Medulla oblongata (tissue), 1 donor: Measurements from ENCODE around the gene LCNL1.
"Not testable (repeated sequence)": the region's sequence is repeated elsewhere in the genome, so short reads cannot be mapped to it uniquely, and the experiment has no call there.

Experiments
- DNase-seq: peaks from one replicate; pipeline ENCODE4 v3.0.0-alpha.2; 2015; ENCODE audit errors: extremely low spot score

LCNL1 gene

GRCh38 chr9:137025517-137025966 is 42.7 kb downstream of the LCNL1 start:
- DNase-seq: peak; percentile 96

DNA sequence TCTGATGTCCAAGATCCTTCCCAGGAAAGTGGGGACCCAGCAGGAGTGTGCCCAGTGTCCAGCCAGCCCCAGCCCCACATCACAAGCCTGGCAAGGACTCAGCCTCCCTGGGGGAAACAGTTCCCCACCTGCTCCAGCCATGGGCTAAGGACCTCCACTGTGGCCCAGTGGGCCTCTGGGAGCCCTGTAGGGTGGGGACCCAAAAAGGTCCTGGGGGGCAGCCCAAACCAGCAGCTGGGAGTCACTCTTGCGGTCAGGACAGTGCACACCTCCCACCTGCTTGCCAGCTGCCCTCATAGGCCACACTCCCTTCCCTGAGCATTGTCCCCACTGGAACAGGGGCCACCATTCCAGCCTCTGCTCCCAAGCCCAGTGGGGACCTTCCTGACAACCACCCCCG is 43.6 kb downstream of the LCNL1 start:
- peak; percentile 17 for DNase-seq

GRCh38 chr9:137026828-137027227 is 44.0 kb downstream of the LCNL1 start:
- no peak for DNase-seq

DNA sequence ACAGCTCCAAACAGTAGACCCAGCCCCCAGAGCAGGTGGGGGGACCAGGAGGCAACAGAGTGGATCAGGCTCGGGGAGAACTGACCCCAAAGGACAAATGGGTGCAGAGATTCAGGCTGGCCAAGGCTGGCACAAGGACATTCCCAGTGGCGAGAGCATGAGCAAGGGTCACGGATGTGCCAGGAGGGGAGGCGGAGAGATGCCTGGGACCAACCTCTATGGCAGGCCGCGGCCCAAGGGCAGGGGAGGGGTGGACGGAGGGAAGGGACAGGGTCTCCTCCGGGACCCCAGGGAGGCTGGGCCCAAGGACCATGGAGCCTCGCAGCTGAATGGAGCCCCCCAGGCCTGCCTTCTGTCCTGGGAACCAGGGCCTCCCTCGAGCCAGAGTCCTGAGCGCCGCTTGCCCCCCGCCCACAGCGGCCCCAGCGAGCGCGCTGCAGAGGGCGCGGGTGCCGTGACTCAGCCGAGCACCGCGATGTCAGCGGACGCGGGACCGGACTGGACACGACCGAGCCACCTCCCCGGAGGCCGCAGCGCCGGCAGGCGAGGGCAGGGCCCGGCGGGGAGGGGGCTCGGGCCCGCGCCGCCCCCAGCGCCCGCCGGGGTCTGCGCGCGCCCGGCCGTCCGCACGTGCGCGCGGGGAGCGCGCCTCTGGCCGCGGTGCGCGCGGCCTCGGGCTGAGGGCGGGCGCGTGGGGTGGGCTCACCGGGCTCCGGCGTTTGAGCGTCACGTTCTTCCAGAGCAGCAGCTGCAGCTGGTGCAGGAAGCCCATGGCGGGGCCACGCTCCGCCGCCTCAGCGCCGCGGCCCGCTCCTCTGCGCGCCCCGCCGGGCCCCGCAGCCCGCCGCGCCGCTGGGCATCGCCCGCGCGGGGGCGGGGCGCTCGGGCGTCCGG is 44.8 kb downstream of the LCNL1 start, which contains the start of gene ABCA2:
TSS of gene ABCA2 (minus strand) at position 869 of the 894 bp plus-strand sequence. CDS start at position 772, 97 bp downstream.
- peak; percentile 21 for DNase-seq

DNA sequence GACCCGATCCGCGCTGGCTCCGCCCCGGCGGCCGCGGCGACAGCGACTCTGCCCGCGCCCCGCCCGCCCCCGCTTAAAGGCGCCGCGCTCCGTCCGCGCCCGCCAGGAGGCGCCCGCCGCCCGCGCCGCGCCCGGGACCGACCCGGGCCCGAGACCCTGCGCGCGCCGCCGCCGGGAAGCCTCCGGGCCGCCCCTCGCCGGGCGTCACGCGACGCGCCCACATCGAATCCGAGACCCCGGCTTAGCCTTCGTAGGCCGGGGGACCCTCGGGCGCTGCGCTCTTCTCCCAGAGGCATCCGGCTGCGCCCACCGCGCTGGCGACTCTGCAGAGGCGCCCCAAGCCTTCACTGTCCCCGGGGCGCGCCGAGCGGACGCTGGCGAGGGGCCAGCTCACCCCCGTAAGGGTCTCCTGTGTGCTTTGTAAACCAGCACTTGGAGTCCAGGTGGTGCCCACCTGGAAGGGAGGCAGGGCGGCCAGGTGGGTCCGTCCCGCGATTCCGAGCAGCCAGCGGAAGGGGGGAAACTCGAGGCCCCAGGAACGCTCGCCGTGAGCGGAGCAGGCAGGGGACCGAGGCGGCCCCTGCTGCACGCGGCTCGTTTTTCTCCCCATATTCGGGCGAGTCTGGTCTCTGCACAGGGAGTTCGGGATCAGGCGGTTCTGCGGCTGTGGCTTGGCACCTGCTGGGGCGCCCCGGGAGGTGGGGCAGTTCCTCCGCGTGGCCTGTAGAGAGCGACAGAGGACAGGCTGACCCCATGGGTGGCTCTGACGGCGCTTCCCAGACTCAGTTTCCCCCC is 45.7 kb downstream of the LCNL1 start:
- DNase-seq: peak; percentile 73

GRCh38 chr9:137029058-137029936 is 46.5 kb downstream of the LCNL1 start:
- DNase-seq: peak; percentile 83

GRCh38 chr9:137030006-137030405 is 47.2 kb downstream of the LCNL1 start:
- no peak for DNase-seq

- peak; percentile 24 for DNase-seq
These were observed 48.0 kb downstream of the LCNL1 start for GRCh38 chr9:137030538-137031527.

- no peak for DNase-seq
These were observed 49.3 kb downstream of the LCNL1 start, which contains the start of gene FUT7 for GRCh38 chr9:137031904-137032640. Gene FUT7, minus strand, starts transcription at chr9:137032088. Its CDS starts 97 bp downstream, at chr9:137031991.

GRCh38 chr9:137032858-137033257 is 50.1 kb downstream of the LCNL1 start:
- no peak for DNase-seq

DNA sequence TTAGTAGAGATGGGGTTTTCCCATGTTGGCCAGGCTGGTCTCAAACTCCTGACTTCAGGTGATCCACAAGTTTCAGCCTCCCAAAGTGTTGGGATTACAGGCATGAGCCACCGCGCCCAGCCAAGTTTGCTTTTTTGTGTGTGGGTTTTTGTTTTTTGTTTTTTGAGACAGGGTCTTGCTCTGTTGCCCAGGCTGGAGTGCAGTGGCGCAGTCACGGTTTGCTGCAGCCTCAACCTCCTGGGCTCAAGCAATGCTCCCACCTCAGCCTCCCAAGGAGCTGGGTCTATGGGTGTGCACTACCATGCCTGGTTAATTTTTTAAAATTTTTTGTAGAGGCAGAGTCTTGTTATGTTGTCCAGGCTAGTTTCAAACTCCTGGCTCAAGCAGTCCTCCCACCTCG is 50.7 kb downstream of the LCNL1 start:
- DNase-seq: not testable (repeated sequence)

- DNase-seq: no peak
These were observed 51.4 kb downstream of the LCNL1 start for GRCh38 chr9:137034039-137034708.

GRCh38 chr9:137034709-137035506 is 52.1 kb downstream of the LCNL1 start:
- peak; percentile 89 for DNase-seq
